ENCODE results near the gene ZFAND3. TPM values are rescaled to one million over a fixed set of nuclear protein-coding genes. Genes with fewer than 3 reads are reported as not detected.

Gene ZFAND3
- total RNA-seq, 1 donor from 2014 or later: 56.3 TPM

- no peak overlapping the region for H3K27ac Mint-ChIP-seq
- POLR2A ChIA-PET: no interaction called here
- no peak for TF ChIP-seq CTCF (IDR thresholded peaks at IDR 0.05)
- ATAC-seq (ENCODE audit: low read depth): no peak
- no peak overlapping the region for H3K4me3 Mint-ChIP-seq
- intact Hi-C loops (cut with micrococcal nuclease): no loop called here
- H3K9me3 Mint-ChIP-seq: peaks cover 6% of the 10 kb centered on the region
- no peaks in the 10 kb centered on the region for H3K27me3 Mint-ChIP-seq
- CTCF ChIA-PET: no interaction called here
- H3K4me1 Mint-ChIP-seq: peaks cover 2% of the 10 kb centered on the region
- no peak for DNase-seq
- peaks cover 58% of the 10 kb centered on the region for H3K36me3 Mint-ChIP-seq (ENCODE audit: low read depth)
These were observed 312.0 kb downstream of the ZFAND3 start for GRCh38 chr6:38131527-38131965.

GRCh38 chr6:38133932-38134703, 314.6 kb downstream of the ZFAND3 start:
- intact Hi-C loops (cut with micrococcal nuclease): no loop called here
- TF ChIP-seq CTCF (IDR thresholded peaks at IDR 0.05): no peak
- CTCF ChIA-PET: no interaction called here
- Mint-ChIP-seq H3K27ac (no peak overlapping the region), H3K36me3 (ENCODE audit: low read depth) (peaks cover 51% of the 10 kb centered on the region), H3K9me3 (peaks cover 6% of the 10 kb centered on the region), H3K27me3 (no peaks in the 10 kb centered on the region), H3K4me1 (peaks cover 2% of the 10 kb centered on the region), H3K4me3 (no peak overlapping the region)
- DNase-seq: no peak
- POLR2A ChIA-PET: no interaction called here
- ATAC-seq (ENCODE audit: low read depth): no peak

- no peaks in the 10 kb centered on the region for H3K27me3 Mint-ChIP-seq
- no peak for TF ChIP-seq CTCF (IDR thresholded peaks at IDR 0.05)
- peaks cover 51% of the 10 kb centered on the region for H3K36me3 Mint-ChIP-seq (ENCODE audit: low read depth)
- DNase-seq (no peak), ATAC-seq (ENCODE audit: low read depth) (no peak)
- H3K9me3 Mint-ChIP-seq: peaks cover 2% of the 10 kb centered on the region
- intact Hi-C loops (cut with micrococcal nuclease): no loop called here
- ChIA-PET CTCF (no interaction called here), POLR2A (no interaction called here)
- no peak overlapping the region for H3K27ac Mint-ChIP-seq
- no peaks in the 10 kb centered on the region for H3K4me1 Mint-ChIP-seq
- H3K4me3 Mint-ChIP-seq: no peak overlapping the region
These were observed 315.2 kb downstream of the ZFAND3 start for GRCh38 chr6:38134704-38135088.

- intact Hi-C loops (cut with micrococcal nuclease): no loop called here
- Mint-ChIP-seq H3K9me3 (no peaks in the 10 kb centered on the region), H3K4me1 (no peaks in the 10 kb centered on the region), H3K27ac (no peak overlapping the region), H3K4me3 (no peak overlapping the region), H3K27me3 (no peaks in the 10 kb centered on the region), H3K36me3 (ENCODE audit: low read depth) (peaks cover 53% of the 10 kb centered on the region)
- ATAC-seq (ENCODE audit: low read depth) (no peak), DNase-seq (no peak)
- ChIA-PET POLR2A (no interaction called here), CTCF (no interaction called here)
- no peak for TF ChIP-seq CTCF (IDR thresholded peaks at IDR 0.05)
These were observed 317.0 kb downstream of the ZFAND3 start for GRCh38 chr6:38136547-38136946.

- no peak overlapping the region for H3K27ac Mint-ChIP-seq
- H3K27me3 Mint-ChIP-seq: no peaks in the 10 kb centered on the region
- no peaks in the 10 kb centered on the region for H3K9me3 Mint-ChIP-seq
- TF ChIP-seq CTCF (IDR thresholded peaks at IDR 0.05): no peak
- POLR2A ChIA-PET: no interaction called here
- DNase-seq (no peak), ATAC-seq (ENCODE audit: low read depth) (no peak)
- CTCF ChIA-PET: no interaction called here
- peaks cover 50% of the 10 kb centered on the region for H3K36me3 Mint-ChIP-seq (ENCODE audit: low read depth)
- H3K4me1 Mint-ChIP-seq: no peaks in the 10 kb centered on the region
- H3K4me3 Mint-ChIP-seq: no peak overlapping the region
- intact Hi-C loops (cut with micrococcal nuclease): no loop called here
These were observed 318.2 kb downstream of the ZFAND3 start for GRCh38 chr6:38137608-38138265.
